GM19035 (cell line): Measurements from ENCODE around the gene GABARAP.
"Not testable (repeated sequence)": the region's sequence is repeated elsewhere in the genome, so short reads cannot be mapped to it uniquely, and the experiment has no call there.

Experiments
- ATAC-seq: cut with Tn5 transposase; IDR thresholded peaks from one replicate; pipeline ENCODE4 v1.9.1; 2021; ENCODE audit not compliant: unreplicated experiment

GABARAP gene

GRCh38 chr17:7261379-7262191 is 19.3 kb upstream of the GABARAP start:
- no peak for ATAC-seq

GRCh38 chr17:7260651-7261378 is 18.6 kb upstream of the GABARAP start:
- ATAC-seq, result no peak

GRCh38 chr17:7260151-7260550 is 17.9 kb upstream of the GABARAP start:
- ATAC-seq, result no peak

GRCh38 chr17:7259555-7259889 is 17.3 kb upstream of the GABARAP start:
- ATAC-seq, result no peak

- no peak for ATAC-seq
Observed at GRCh38 chr17:7258731-7259554, 16.7 kb upstream of the GABARAP start.

- no peak for ATAC-seq
Observed at GRCh38 chr17:7256766-7257456, 14.7 kb upstream of the GABARAP start.

- ATAC-seq, result no peak
Observed at GRCh38 chr17:7254511-7254910, 12.3 kb upstream of the GABARAP start.

- no peak for ATAC-seq
Observed at GRCh38 chr17:7253082-7253481, 10.8 kb upstream of the GABARAP start.

- peak; percentile 67 for ATAC-seq
Observed at GRCh38 chr17:7252176-7253043, 10.2 kb upstream of the GABARAP start, which contains the start of gene ELP5. Gene ELP5, plus strand, starts transcription at chr17:7252215. Its CDS starts 336 bp downstream, at chr17:7252551.

- ATAC-seq, result peak; percentile 82
Observed at GRCh38 chr17:7251661-7252175, 9.5 kb upstream of the GABARAP start, which contains the start of gene CTDNEP1. Gene CTDNEP1, minus strand, starts transcription at chr17:7251734. Its CDS starts 438 bp downstream, at chr17:7251296.

GRCh38 chr17:7250695-7251627 is 8.7 kb upstream of the GABARAP start:
- ATAC-seq, result no peak

GRCh38 chr17:7249830-7250229 is 7.6 kb upstream of the GABARAP start:
- no peak for ATAC-seq

GRCh38 chr17:7249214-7249613 is 7.0 kb upstream of the GABARAP start:
- no peak for ATAC-seq

GRCh38 chr17:7248796-7249195 is 6.5 kb upstream of the GABARAP start:
- no peak for ATAC-seq

- ATAC-seq, result no peak
Observed at GRCh38 chr17:7246779-7247178, 4.5 kb upstream of the GABARAP start.

GRCh38 chr17:7243838-7244237 is 1.6 kb upstream of the GABARAP start:
- ATAC-seq, result not testable (repeated sequence)

- ATAC-seq, result no peak
Observed at GRCh38 chr17:7243453-7243729, 1.1 kb upstream of the GABARAP start.

GRCh38 chr17:7242717-7243452 is 636 bp upstream of the GABARAP start:
- ATAC-seq, result peak; percentile 44
